ENCODE data around the gene AS3MT.
"Not testable (repeated sequence)": the region's sequence is repeated elsewhere in the genome, so short reads cannot be mapped to it uniquely, and the experiment has no call there.

- TF ChIP-seq CTCF, POLR2A (IDR thresholded peaks at IDR 0.05): not testable (repeated sequence)
Observed at GRCh38 chr10:102855731-102856436, 13.4 kb upstream of the AS3MT start.
